Transverse colon (tissue), 4 donors: Measurements from ENCODE around the gene NUP210. TPM values are rescaled to one million over a fixed set of nuclear protein-coding genes. Genes with fewer than 3 reads are reported as not detected.

Source experiments
- DNase-seq: peaks from one replicate; pipeline ENCODE4 v3.0.0-alpha.2; 2019
- H3K27ac ChIP-seq, 4 donors: fragments of 200-600 bp; sonication (generic); 2 replicates each; pipeline ENCODE4 v1.5.1; 2016 to 2018; ENCODE audit warnings: inconsistent platforms in 4 of 4
- H3K27me3 ChIP-seq: fragments of 200-600 bp; sonication (generic); 2 replicates; pipeline ENCODE4 v1.5.1; 2017; ENCODE audit warnings: inconsistent platforms
- H3K36me3 ChIP-seq, 4 donors: fragments of 200-600 bp; sonication (generic); 2 replicates each; pipeline ENCODE4 v1.5.1; 2017 to 2019; ENCODE audit warnings: inconsistent platforms in 4 of 4
- H3K4me1 ChIP-seq, 4 donors: fragments of 200-600 bp; sonication (generic); 2 replicates each; pipeline ENCODE4 v1.5.1; 2017 to 2020; ENCODE audit warnings: inconsistent platforms in 4 of 4
- H3K4me3 ChIP-seq, 4 donors: fragments of 200-600 bp; sonication (generic); 1 replicate in 1 of 4; 2 replicates in 3 of 4; pipeline versions ENCODE4 v1.5.1 to v1.6.1; 2017 to 2019; ENCODE audit warnings: inconsistent platforms in 4 of 4
- H3K9me3 ChIP-seq, 2 donors: fragments of 200-600 bp; sonication (generic); 2 replicates each; pipeline ENCODE4 v1.5.1; 2017 to 2019; ENCODE audit warnings: inconsistent platforms in 2 of 2
- EP300 ChIP-seq: sonication (generic); formaldehyde crosslinking; IDR thresholded peaks from one replicate; pipeline ENCODE4 v1.6.1; 2017; ENCODE audit warnings: antibody characterized with exemption, low read depth
- POLR2A ChIP-seq: fragments of 450-650 bp; IDR thresholded peaks from one replicate; pipeline ENCODE4 v1.6.1; 2016; ENCODE audit warnings: antibody characterized with exemption, mild to moderate bottlenecking, moderate library complexity
- POLR2AphosphoS5 ChIP-seq, 3 donors: sonication (generic); formaldehyde crosslinking; IDR thresholded peaks; one replicate each; pipeline ENCODE4 v1.6.1; 2016; ENCODE audit warnings: antibody characterized with exemption in 3 of 3
- WGBS, 2 donors: methylation state at CpG; one replicate each; pipeline ENCODE4 v1.1.5; 2018; ENCODE audit warnings: low coverage in 1 of 2; 5-methylcytosine and 5-hydroxymethylcytosine counted together
- in situ Hi-C, 4 donors: fragments of 200-750 bp; cut with MboI; loops; one replicate each; pipeline versions ENCODE4 v1.15.0 to v1.15.1; 2017; ENCODE audit warnings: low sequenced_read_pairs in 3 of 4, low pct_ligation_motif_present in 1 of 4, low pct_unique_long_range_greater_than_20kb in 1 of 4
- intact Hi-C: fragments of 100-400 bp; cut with DNase I; formaldehyde crosslinking; loops from one replicate; pipeline ENCODE4 v1.15.1; 2023; ENCODE audit warnings: low total_unique reads
- total RNA-seq, 4 donors: library from RNA; depleted of rRNA; stranded (reverse); fragments of >200 nt; gene quantifications; one replicate each; pipeline ENCODE4 v1.1.0, GENCODE V29; 2016
- TF ChIP-seq, protein P1 (sequence below), 5 experiments: fragments of 200-600 bp in 3 of 5; fragments of 450-650 bp in 2 of 5; sonication (generic) in 3 of 5; IDR thresholded peaks; 1 replicate in 2 of 5; 2 replicates in 3 of 5; pipeline ENCODE4 v1.5.1; 2016 to 2017; ENCODE audit warnings: antibody characterized with exemption in 5 of 5, inconsistent platforms in 3 of 5, mild to moderate bottlenecking in 2 of 5, moderate library complexity in 1 of 5

NUP210 gene
- total RNA-seq, 4 donors from 2014 or later, result 6.0 to 202 (median 14.6) TPM

GRCh38 chr3:13319564-13320220 is 100.4 kb downstream of the NUP210 start:
- no peak for DNase-seq
- intact Hi-C loops (no loop called here), in situ Hi-C loops (no loop called here)
- no peak for TF ChIP-seq EP300
- TF ChIP-seq POLR2AphosphoS5 (IDR thresholded peaks at IDR 0.05), result no peak
- TF ChIP-seq, protein P1, sequence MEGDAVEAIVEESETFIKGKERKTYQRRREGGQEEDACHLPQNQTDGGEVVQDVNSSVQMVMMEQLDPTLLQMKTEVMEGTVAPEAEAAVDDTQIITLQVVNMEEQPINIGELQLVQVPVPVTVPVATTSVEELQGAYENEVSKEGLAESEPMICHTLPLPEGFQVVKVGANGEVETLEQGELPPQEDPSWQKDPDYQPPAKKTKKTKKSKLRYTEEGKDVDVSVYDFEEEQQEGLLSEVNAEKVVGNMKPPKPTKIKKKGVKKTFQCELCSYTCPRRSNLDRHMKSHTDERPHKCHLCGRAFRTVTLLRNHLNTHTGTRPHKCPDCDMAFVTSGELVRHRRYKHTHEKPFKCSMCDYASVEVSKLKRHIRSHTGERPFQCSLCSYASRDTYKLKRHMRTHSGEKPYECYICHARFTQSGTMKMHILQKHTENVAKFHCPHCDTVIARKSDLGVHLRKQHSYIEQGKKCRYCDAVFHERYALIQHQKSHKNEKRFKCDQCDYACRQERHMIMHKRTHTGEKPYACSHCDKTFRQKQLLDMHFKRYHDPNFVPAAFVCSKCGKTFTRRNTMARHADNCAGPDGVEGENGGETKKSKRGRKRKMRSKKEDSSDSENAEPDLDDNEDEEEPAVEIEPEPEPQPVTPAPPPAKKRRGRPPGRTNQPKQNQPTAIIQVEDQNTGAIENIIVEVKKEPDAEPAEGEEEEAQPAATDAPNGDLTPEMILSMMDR (IDR thresholded peaks at IDR 0.05), result no peak
- no peak for TF ChIP-seq POLR2A
- Histone ChIP-seq H3K4me3 (no peak overlapping the region), H3K9me3 (no peaks in the 10 kb centered on the region), H3K36me3 (no peaks in the 10 kb centered on the region), H3K27me3 (no peaks in the 10 kb centered on the region), H3K27ac (no peak overlapping the region), H3K4me1 (no peaks in the 10 kb centered on the region)
- WGBS, 2 donors, result 98% methylated on average over 22 of the region's 22 CpGs; no CpG with 5 or more reads in 1 of the 2 donors

- in situ Hi-C loops, result no loop called here
- TF ChIP-seq POLR2A, result no peak
- no peak for TF ChIP-seq POLR2AphosphoS5 (IDR thresholded peaks at IDR 0.05)
- TF ChIP-seq, protein P1 (IDR thresholded peaks at IDR 0.05), result no peak
- TF ChIP-seq EP300, result no peak
- no peaks in the 10 kb centered on the region for H3K36me3 ChIP-seq
- H3K4me1 ChIP-seq, result no peaks in the 10 kb centered on the region
- no peaks in the 10 kb centered on the region for H3K27me3 ChIP-seq
- intact Hi-C loops, result no loop called here
- 98 to 100% methylated on average over 1 to 12 of the region's 14 CpGs for WGBS, 2 donors
- H3K4me3 ChIP-seq, result no peak overlapping the region
- H3K9me3 ChIP-seq, result no peaks in the 10 kb centered on the region
- no peak for DNase-seq
- no peak overlapping the region for H3K27ac ChIP-seq
Measured at GRCh38 chr3:13318626-13319470, 101.3 kb downstream of the NUP210 start.

- TF ChIP-seq, protein P1 (IDR thresholded peaks at IDR 0.05), result no peak
- TF ChIP-seq EP300 (no peak), POLR2AphosphoS5 (IDR thresholded peaks at IDR 0.05) (no peak), POLR2A (no peak)
- H3K36me3 ChIP-seq, result no peaks in the 10 kb centered on the region
- in situ Hi-C loops, result no loop called here
Measured at GRCh38 chr3:13317596-13318320, 102.4 kb downstream of the NUP210 start.

DNA sequence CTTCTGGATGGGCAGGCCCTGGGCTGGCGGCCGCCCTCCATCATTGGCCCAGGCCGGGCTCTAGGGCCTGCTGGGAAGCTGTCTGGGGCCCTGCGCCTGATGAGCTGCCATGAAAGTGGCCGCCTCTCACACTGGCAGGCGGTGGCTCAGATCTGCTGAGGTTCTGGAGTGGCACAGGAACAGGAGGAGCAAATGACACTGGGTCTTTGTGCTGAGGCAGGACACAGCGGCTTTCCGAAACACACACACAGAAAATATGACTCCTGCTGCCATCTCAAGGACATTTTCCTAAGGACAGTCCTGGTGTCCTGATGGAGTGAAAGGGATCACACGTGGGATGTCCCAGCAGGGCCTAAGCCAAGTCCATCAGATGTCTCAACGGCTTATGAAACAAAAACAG is 103.5 kb downstream of the NUP210 start:
- intact Hi-C loops, result no loop called here
- 88% methylated on average over 6 of the region's 10 CpGs; no CpG with 5 or more reads in 1 of the 2 donors for WGBS, 2 donors
- H3K4me1 ChIP-seq, result no peaks in the 10 kb centered on the region
- no peak overlapping the region for H3K27ac ChIP-seq
- H3K27me3 ChIP-seq, result no peaks in the 10 kb centered on the region
- no peak for DNase-seq
- in situ Hi-C loops, result no loop called here
- no peaks in the 10 kb centered on the region for H3K9me3 ChIP-seq
- TF ChIP-seq, protein P1 (IDR thresholded peaks at IDR 0.05), result no peak
- no peak for TF ChIP-seq POLR2AphosphoS5 (IDR thresholded peaks at IDR 0.05)
- TF ChIP-seq EP300, result no peak
- no peak for TF ChIP-seq POLR2A
- no peak overlapping the region for H3K4me3 ChIP-seq
- H3K36me3 ChIP-seq, result no peaks in the 10 kb centered on the region

More at GRCh38 chr3:13317596-13318320, 102.4 kb downstream of the NUP210 start:
- intact Hi-C loops, result no loop called here
- no peaks in the 10 kb centered on the region for H3K27me3 ChIP-seq
- no peak overlapping the region for H3K27ac ChIP-seq
- 92% methylated on average over 26 of the region's 29 CpGs; no CpG with 5 or more reads in 1 of the 2 donors for WGBS, 2 donors
- DNase-seq, result no peak
- H3K4me1 ChIP-seq, result no peaks in the 10 kb centered on the region
- H3K4me3 ChIP-seq, result no peak overlapping the region
- no peaks in the 10 kb centered on the region for H3K9me3 ChIP-seq
